Measurements from ENCODE around the gene FSTL4.
"Not testable (repeated sequence)": the region's sequence is repeated elsewhere in the genome, so short reads cannot be mapped to it uniquely, and the experiment has no call there.

Gene FSTL4

DNA sequence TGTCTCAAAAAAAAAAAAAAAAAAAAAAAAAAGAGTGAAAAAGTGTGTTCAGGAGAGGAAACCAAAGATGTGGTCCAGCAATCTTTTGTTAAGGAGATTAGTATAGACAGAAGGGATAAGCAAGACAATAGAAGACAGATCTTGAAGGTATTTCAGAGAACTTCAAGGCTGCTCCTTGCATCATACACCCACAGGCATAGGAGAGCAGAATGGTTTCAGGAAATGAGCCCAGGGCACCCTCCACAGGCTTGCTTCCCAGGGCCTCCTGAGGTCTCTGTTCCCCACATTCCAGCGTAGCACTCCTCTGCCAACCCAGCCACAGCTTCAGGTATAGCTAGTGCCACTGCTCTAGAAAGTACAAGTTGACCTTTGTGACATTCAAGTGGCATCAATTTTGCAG is 65.8 kb downstream of the FSTL4 start:
- DNase-seq, result no peak

DNA sequence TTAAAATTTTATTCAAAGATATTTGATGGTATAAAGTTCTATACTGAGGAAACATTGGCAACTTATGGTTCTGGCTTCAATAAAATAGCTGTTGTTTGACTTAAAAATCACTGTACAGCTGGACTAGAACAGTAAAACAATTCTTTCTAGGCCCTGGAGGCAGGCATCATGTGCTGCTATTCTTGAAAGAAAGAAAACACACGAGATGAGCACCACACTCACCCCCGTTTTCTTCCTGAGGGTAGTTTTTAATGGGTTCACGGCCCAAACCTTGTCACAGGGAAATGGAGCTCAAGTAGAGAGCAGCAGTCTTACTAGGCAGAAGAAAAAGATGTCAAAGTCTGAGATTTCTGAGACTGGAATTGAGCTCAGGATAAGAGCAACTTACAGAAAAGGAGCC is 68.0 kb downstream of the FSTL4 start:
- DNase-seq, result no peak

DNA sequence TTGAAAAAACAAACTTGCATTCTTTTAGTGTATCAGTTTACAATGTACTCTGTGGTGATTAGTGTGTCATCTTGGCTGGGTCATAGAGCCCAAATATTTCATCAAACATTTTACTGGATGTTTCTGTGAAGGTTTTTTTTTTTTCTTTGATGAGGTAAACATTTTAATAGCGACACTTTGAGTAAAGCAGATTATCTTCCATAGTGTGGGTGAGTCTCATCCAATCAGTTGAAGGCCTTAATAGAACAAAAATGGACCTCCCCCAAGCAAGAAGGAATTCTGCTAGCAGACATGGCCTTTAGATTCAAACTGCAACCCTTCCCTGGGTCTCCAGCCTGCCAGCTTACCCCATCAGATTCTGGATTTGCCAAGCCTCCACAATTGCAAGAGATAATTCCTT is 72.5 kb downstream of the FSTL4 start:
- DNase-seq, result no peak

DNA sequence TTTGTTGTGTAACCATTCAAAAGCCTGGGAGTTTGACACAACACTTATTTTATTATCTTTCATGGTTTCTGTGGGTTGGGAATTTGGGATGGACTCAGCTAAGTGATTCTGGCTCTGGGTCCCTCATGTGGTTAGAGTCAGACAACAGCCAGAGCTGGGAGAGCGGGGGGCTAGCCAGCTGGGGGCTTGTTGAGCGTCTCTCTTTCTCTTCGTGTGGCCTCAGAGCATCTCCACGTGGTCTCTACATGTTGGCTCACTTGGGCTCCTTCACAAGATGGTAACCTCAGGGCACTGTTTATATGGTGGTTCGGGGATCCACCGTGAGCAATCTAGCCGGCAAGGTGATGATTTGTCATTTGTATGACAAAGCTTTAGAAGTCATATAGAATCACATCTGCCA is 73.6 kb downstream of the FSTL4 start:
- DNase-seq, result no peak

DNA sequence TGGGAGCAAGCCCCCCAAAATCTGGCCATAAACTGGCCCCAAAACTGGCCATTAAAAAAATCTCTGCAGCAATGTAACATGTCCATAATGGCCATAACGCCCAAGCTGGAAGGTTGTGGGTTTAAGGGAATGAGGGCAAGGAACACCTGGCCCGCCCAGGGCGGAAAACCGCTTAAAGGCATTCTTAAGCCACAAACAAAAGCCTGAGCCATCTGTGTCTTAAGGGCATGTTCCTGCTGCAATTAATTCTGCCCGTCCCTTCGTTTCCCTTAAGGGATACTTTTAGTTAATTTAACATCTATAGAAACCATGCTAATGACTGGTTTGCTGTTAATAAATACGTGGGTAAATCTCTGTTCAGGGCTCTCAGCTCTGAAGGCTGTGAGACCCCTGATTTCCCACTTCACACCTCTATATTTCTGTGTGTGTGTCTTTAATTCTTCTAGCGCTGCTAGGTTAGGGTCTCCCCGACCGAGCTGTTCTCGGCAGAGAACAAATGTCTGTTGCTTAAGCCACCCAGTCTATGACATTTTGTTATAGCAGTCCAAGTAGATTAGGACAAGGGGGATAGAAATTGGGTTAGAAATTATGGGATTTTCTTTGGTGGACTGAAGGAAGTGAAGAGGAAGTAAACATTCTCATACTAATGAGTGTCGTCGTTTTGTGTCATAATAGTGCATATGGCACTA is 77.0 kb downstream of the FSTL4 start:
- DNase-seq, result not testable (repeated sequence)

DNA sequence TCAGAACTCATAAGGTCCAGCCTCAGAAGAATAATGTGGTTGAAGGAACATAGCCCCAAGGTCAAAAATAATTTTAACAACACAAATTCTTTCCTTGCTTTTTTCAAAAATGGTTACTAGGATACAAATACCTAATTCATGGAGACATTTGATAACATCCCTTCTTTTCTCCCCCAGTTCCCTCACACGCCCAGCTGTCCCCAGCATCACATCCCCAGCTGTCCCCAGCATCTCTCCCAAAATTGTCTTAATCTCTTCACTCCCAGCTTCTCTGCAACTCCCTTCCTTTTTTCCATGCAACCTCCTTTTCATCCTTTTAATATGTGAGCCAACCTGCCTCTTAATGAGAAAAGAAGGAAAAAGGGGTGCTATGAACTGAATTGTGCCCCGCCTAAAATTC is 77.8 kb downstream of the FSTL4 start:
- DNase-seq, result no peak

DNA sequence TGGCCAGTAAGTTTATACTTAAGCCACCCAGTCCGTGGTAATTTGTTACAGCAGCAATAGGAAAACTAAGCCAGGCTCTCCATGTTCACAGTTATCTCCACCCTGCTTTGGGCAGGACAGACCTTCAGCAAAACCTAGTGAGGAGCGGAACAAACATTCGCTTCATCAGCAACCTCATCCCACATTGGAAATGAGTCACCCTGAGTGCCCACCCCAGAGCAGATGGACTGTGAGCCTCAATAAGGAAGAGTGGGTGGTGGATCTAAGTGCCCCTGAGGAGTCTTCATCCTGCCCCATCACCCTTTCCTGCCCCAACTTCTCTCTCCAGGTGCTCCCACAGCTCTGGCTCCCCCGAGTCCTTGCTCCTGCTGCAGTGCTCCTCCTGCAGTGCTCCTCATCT is 78.8 kb downstream of the FSTL4 start:
- DNase-seq, result no peak

DNA sequence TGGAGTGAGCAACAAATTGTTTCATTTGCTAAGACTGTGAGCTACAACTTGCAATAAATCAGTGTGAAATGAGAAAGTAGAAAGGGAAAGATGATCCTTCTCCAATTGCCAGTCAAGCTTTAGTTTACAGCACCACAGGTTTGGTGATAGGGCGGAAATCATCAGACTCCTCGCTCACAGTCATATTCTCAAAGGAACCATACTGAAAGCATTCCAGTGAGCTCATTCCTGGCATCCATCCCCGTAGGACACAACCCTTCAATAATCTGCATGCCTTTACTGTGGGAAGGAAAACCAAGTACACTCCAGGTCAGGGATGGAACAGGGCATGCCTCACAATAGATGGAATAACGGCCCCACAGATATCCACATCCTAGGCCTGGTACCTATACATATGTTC is 80.7 kb downstream of the FSTL4 start:
- no peak for DNase-seq

DNA sequence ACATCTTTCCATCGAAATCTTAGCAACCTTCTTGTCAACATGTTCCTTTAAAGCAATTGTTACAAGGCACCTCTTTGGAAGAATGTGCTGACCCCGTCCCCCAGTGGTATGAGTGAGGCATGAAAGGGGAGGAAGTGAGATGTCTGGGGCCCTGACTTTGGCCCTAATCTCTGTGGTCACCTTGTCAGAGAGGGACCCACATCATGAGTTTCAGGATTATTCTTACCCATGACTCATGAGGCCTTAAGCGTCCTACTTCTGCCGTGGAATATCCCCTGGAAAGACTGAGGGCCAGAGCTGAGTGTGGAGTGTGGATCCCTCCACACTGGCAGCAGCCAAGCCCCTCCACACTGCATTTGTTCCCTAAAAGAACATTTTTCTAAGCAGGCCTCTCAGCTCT is 81.2 kb downstream of the FSTL4 start:
- DNase-seq, result no peak

DNA sequence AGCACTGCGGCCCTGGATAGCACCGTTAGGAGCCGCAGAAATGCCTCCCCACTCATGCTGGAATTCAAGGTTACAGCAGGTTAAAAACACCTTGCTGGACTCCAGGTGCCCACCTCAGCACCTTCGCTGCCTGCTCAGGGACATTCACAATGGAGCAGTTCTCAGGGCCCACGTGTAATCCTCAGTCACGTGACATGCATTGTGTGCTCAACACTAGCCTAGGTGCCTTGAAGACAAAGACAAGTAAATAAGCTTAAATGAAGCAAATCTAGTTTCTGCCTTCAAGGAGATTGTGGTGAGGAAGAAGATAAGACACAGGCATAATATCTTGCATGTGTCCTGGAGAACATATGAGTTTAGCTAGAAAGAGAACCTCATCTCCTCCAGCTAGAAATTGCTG is 82.1 kb downstream of the FSTL4 start:
- no peak for DNase-seq

DNA sequence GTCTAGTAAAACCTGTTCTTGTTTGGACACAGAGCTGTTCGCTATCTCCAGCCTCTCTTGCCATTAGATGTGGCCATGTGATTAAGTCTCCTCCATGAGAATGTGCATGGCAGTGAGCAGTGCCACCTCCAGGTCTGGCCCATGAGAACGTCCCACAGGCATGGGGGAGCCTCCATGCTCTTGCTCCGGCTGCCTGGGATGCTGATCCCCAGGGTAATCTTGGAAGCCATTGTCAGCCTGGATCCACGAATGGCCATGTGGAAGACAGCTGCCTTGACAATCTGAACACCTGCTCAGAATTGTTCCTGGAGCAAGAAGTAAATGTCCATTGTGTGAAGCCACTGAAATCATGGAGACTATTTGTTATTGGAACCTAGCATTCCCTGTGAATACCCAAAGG is 83.5 kb downstream of the FSTL4 start:
- DNase-seq, result no peak

DNA sequence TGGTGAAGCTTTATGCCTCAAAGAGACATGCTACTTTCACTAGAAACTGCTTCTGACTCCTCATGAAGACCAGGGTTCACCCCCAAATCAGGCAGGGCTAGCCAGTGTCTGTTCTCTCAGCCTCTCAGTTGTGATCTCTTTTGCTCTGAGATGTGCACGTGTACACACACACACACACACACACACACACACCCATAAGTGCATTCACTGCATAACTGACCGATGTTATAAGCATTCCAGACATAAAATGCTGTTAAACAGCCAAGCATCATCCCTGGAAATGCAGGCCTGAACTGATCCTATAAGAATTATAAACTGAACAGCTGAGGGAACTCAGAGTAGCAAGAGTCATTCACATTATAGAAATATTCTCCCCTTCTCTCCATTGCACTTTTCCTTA is 85.0 kb downstream of the FSTL4 start:
- DNase-seq, result no peak

DNA sequence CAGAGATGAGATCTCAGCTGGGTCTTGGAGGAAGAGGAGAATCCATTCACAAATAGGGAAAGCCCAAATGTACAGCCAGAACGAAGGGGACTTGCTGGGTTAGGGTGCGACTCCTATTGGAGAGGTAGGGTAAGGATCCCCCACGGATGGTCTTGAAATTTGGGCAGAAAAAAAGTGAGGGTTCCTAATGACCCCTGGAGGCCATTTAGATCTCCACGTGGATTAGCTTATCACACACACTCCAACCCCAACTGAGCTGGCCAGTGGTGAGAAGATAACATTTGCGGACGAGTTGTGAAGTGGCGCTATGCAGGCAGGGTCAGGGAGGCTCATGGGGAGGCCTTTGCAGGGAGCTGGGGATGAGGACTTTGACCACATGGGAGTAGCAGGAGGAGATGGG is 86.0 kb downstream of the FSTL4 start:
- DNase-seq, result no peak

DNA sequence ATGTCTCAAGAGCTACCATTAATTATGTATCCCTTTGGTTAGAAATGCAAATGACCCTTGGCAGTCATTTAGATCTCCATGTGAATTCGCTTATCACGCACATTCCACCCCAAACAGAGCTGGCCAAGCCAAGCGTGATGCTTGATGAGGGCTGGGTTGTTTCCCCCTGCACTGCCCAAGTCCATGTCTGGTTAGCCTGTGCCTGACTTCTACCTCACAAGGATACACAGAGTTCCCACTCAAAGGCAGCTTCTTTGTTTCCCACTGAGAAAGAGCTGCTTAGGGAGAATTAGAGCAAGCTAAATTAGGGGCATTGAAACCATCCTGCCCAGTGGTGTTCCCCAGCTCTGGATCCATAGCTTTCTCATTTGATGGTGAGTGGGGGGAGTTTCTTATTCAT is 87.2 kb downstream of the FSTL4 start:
- no peak for DNase-seq

DNA sequence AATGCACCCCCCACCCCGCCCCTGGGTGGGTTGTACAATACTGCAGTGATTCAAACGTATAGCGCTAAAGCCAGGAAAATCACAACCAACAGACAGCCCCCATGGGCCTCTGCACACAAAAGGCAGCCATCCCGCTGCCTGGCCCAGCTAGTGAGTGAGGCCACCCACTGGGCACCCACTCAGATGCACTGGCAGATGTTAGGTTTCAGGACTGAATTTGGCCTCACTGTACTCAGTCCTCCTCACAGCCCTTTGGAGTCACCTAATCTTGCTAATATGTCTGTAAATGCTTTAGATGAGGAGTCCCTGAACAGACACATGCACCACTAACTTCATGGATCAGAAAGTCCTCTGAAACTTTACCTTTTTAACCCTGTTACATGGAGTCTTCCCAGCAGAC is 87.7 kb downstream of the FSTL4 start:
- DNase-seq, result no peak

DNA sequence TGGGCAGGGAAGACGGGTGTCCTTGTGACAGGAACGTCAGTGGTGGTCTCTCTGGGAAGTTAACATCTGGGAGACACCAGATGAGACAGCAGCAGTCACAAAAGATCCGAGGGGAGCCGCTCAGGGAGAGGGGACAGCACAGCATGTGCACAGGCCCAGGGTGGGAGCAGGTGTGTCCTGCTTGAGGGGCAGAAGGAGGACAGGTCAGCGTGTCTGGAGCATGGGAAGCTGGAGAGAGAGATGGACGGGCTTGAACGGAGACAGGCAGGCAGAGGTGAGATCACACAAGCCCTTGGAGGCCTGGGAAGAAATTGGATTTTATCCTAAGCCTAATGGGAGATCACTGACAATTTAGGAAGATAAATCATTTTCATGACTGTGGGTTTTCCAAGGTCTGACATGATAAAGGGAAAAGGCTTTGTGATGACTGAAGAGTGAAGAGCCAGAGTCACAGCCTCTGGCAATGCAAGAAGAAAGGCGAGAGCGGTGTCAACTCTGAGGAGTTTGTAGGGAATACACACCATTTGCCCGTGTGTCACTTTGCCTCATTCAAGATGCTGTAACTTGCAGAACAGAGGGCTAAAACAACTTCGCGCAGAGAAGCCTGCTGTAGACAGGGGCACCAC is 88.3 kb downstream of the FSTL4 start:
- DNase-seq, result no peak

DNA sequence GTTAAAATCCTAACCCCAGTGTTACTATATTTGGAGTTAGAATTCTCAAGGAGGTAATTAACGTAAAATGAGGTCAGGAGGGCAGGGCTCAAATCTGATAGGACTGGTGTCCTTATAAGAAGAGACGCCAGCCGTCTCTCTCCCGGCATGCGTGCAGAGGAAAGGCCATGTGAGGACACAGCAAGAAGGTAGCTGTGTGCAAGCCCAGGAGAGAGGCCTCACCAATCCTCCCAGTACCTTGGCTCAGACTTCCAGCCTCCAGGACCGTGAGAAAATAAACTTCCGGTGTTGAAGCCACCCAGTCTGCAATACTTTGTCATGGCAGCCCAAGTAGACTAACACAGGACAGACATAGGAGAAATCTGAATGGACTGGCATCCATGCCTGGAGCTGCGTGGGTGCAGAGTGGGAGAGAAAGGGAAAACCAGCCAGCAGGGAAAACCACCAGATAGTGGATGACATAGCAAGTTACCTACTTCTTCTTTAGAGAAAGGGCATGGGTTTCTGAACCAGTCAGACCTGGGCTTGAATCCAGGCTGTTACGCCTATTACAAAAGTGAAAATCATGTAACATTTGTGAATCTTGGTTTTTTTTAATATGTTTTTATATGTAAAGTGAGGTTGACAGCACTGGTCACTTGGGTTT is 89.2 kb downstream of the FSTL4 start:
- DNase-seq, result no peak

DNA sequence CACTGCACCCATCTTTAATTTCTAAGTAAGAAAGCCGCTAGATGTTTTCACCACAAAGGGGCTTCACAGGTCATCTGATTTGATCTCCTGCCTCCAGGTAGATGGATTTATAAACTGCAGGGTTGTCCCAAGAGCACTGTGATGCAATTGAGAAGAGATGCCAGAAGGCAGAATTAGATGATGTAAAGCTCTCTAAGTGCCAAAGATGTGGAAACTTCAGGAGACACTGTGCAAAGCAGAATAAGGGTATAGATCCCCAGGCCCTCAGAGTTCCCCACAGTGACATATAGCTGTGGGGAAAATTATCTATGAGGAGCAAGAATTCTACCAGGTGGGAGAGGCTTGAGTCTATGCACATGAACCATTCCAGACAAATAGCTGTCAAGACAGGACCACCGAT is 90.5 kb downstream of the FSTL4 start:
- no peak for DNase-seq

DNA sequence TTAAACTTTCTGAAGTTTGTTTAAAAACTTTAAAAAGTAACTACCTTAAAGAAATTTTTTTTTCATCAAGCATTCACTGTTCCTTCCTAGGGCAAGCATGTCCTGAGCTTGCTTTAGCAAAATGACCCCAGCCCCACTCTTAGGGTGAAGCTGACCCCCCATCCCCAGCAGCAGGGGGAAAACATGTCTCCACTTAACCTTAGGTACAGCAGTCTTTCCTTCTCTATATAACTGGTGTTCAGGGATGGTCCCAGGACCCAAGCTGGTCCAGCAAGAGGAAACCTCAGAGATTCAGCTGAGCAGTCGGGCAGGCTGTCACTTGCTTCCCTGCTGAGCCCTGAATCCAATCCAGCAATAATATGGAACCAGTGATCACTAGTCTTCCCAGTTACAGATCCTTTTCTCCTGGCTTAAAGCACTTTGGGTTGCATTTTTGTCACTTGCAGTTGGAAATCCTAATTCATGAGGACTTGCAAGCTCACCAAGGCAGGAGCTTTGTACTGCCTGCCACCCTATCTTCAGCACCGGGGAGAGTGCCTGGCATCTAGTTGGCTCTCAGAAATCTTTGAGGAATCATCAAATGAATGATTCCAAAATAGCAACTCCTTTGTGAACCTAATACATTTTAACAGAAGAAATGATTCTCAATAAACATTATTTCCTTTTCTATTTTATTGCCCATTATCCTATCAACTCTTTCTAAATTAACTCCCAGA is 91.2 kb downstream of the FSTL4 start:
- no peak for DNase-seq

DNA sequence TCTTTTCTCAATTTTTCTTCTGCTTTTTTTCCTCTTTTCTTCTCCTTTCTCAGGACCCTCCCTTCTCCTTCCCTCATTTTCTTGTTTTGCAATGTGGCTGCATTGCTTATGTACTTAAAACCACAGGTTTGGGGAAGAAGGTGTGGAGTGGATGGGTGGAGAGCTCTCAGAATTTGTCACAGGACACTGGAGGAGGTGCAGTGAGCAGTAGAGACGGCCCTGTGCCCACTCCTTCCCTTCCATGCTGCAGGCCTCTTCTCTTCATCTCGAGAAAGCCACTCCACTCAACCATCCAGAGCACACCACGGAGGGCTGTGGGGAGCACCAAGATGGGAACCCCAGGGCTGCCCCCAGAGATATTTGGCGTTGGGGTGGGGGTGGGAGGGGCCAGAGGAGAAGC is 92.3 kb downstream of the FSTL4 start:
- no peak for DNase-seq

DNA sequence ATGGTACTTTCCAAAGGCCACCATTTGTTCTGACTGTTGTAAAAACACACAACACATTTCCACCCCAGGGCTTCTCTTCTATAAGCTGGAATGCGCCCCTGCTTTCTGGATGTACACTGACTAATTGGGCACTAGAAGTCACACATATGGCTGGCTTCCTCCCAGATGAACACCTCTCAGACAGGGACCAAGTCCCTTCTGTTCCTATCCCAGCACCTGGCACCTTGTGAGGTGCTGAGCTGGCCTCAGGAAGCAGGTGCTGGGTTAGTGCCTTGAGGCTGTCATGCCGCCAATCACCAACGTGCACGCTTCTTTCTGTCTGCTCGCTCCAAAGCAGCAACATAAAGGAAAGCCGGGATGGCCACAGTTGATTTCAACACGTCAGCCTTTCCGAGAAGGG is 93.2 kb downstream of the FSTL4 start:
- no peak for DNase-seq

DNA sequence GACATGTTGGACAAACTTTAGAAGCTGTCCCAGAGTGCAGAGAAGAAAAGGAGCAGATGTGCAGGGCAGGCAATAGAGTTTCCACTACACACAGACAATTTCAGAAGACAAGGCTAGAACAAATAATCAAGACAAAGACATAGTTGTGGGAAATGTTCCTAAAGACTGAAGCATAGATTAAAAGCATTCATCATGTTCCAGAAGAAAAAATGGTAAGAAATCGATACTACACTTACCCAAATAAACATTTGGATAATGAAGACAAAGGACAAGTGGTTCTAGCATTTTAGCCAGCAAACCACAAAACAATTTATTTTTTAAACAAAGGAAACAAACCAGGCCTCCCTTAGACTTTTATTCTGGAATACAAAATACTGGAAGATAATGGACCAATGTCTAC is 97.9 kb downstream of the FSTL4 start:
- DNase-seq, result peak; percentile 22

DNA sequence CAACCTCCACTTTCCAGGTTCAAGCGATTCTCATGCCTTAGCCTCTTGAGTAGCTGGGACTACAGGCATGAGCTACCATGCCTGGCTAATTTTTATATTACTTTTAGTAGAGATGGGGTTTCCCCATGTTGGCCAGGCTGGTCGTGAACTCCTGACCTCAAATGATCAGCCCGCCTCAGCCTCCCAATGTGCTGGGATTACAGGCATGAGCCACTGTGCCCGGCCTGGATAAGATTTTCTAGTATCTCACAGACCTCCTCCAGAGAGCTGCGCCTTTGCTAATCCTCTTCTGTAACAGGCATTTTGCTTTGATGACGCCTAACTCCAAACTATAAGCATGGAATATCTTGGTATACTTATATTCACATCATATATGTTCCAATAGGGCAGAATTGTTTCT is 99.4 kb downstream of the FSTL4 start:
- DNase-seq, result no peak

DNA sequence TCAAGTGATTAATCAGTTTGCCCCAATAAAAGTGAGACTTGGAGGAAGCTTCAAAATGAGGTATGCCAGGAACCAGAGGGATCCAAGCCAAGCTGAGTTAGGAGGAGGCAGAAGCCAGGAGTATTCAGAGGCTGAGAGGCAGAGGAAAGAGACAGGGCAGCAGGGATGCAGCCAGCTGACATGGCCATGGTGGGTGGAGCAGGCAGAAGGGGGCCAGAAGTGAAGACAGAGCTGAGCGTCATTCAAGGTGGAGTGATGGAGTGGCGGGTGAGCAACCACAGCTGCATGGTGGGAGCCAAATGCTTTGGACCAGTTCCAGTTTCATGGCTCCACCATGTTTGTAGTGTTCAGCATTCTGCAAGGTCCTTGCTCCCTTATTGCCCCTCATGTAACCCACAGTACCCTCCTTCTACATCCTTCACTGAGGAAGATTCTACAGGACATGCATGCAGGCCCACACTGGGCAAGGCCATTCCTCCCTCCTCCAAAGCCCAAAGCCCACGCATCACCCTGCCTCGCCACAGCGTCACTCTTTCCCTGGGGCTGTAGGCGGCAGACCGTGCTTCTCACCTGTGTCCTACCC is 100.6 kb downstream of the FSTL4 start:
- no peak for DNase-seq

All from NCI-H187 treated with DMSO at 0.1 percent for 48 hours (cell line).